Psoas muscle (tissue), 8 donors: ENCODE data around the gene HOXD3. TPM values are rescaled to one million over a fixed set of nuclear protein-coding genes. Genes with fewer than 3 reads are reported as not detected.

Source experiments
- ATAC-seq, 4 donors: fragments of 200-7000 bp; cut with Tn5 transposase; one replicate each; pipeline ENCODE4 v1.9.1; 2020; ENCODE audit warnings: moderate library complexity in 3 of 4, mild to moderate bottlenecking in 2 of 4
- DNase-seq, 2 donors: peaks; one replicate each; pipeline ENCODE4 v3.0.0-alpha.2; 2020
- H3K27ac ChIP-seq: fragments of 200-600 bp; one replicate; pipeline ENCODE4 v1.8.0; 2022
- H3K27me3 ChIP-seq, 3 donors: fragments of 200-600 bp in 1 of 3; one replicate each; pipeline versions ENCODE4 v1.6.1 to v1.8.0; 2013 to 2022; ENCODE audit warnings: low read length in 2 of 3, mild to moderate bottlenecking in 2 of 3, moderate library complexity in 1 of 3; ENCODE audit not compliant: insufficient read depth in 3 of 3
- H3K36me3 ChIP-seq, 2 donors: fragments of 200-600 bp in 1 of 2; one replicate each; pipeline versions ENCODE4 v1.6.1 to v1.8.0; 2013 to 2022; ENCODE audit warnings: low read depth in 1 of 2, mild to moderate bottlenecking in 1 of 2, moderate library complexity in 1 of 2; ENCODE audit not compliant: insufficient read depth in 1 of 2
- H3K4me1 ChIP-seq: fragments of 200-600 bp; one replicate; pipeline ENCODE4 v1.8.0; 2022
- H3K4me3 ChIP-seq: fragments of 200-600 bp; one replicate; pipeline ENCODE4 v1.8.0; 2022; ENCODE audit warnings: mild to moderate bottlenecking
- H3K9me3 ChIP-seq: fragments of 200-600 bp; one replicate; pipeline ENCODE4 v1.8.0; 2022
- WGBS, 3 donors: extraction: QIAGEN DNeasy Blood & Tissue Kit; methylation state at CpG; one replicate each; pipeline versions ENCODE4 v1.1.6 to v1.1.7; 2013; 5-methylcytosine and 5-hydroxymethylcytosine counted together
- intact Hi-C, 2 donors: fragments of 100-400 bp; cut with DNase I; formaldehyde crosslinking; loops; one replicate each; pipeline versions ENCODE4 v1.11.0 to v1.14.2; 2022
- polyA plus RNA-seq, 3 donors: library from polyadenylated mRNA; stranded (reverse); fragments of 200-250 nt; gene quantifications; one replicate each; pipeline ENCODE4 v1.2.3, GENCODE V29; 2013
- total RNA-seq, 4 donors: library from RNA; stranded (reverse); fragmentation: NEBNext Ultra II Directional in 2 of 4; extraction: Animal tissue kit (Norgen Biotek cat#: 25700) in 2 of 4; gene quantifications; one replicate each; pipeline versions ENCODE4 v1.2.1 to v1.2.4, GENCODE V29; 2021 to 2023
- TF ChIP-seq, protein P1 (sequence below): fragments of 200-600 bp; IDR thresholded peaks from one replicate; pipeline ENCODE4 v1.8.0; 2022; ENCODE audit warnings: antibody characterized with exemption
- donor health status: healthy with polysubstance abuse.
- donor health status: DM: no; HTN: no; CAD: no; lungs with moderate emphysema.
- donor health status: Bipolar disorder and iron deficiency.
- donor health status: healthy.
- donor health status: DM: yes; HTN: yes; CAD: no.
- donor health status: DM: no; HTN: no; CAD: no.
- donor health status: DM: no; HTN: no; CAD: no.
- donor health status: DM: yes; HTN: yes; CAD: no.

HOXD3 gene
- total and polyA plus RNA-seq, 7 donors, result 0.64 to 3.8 (median 1.1) TPM

DNA sequence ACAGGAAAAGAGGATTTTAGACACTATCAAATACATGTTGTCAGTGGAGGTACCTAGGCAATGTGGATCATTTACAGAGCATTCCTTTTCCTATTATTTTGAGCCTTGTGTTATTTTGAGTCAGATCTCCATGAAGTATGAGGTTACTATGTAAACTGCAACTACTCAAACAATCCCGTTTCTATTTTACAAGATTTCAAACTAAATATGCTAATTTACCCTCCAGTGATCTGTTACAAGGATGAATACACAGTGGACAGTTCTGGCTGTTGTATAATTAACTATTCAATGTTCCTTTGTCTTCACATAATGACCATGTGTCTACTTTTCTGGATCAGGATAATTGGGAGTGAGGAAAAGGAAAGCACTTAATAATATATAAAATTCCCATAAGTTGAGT lies 35.9 kb downstream of the HOXD3 start:
- H3K9me3 ChIP-seq, result no peaks in the 10 kb centered on the region
- 42 to 53% (median 42%) methylated on average over 1 of the region's 1 CpG for WGBS, 3 donors
- peaks cover 0 to 77% (median 6%) of the 10 kb centered on the region in 3 donors for H3K27me3 ChIP-seq
- H3K27ac ChIP-seq, result no peak overlapping the region
- TF ChIP-seq, protein P1, sequence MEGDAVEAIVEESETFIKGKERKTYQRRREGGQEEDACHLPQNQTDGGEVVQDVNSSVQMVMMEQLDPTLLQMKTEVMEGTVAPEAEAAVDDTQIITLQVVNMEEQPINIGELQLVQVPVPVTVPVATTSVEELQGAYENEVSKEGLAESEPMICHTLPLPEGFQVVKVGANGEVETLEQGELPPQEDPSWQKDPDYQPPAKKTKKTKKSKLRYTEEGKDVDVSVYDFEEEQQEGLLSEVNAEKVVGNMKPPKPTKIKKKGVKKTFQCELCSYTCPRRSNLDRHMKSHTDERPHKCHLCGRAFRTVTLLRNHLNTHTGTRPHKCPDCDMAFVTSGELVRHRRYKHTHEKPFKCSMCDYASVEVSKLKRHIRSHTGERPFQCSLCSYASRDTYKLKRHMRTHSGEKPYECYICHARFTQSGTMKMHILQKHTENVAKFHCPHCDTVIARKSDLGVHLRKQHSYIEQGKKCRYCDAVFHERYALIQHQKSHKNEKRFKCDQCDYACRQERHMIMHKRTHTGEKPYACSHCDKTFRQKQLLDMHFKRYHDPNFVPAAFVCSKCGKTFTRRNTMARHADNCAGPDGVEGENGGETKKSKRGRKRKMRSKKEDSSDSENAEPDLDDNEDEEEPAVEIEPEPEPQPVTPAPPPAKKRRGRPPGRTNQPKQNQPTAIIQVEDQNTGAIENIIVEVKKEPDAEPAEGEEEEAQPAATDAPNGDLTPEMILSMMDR, result no peak
- ATAC-seq (no peak), DNase-seq (no peak)
- H3K36me3 ChIP-seq, result no peaks in the 10 kb centered on the region
- intact Hi-C loops, result no loop called here
- H3K4me3 ChIP-seq, result no peak overlapping the region
- no peaks in the 10 kb centered on the region for H3K4me1 ChIP-seq

DNA sequence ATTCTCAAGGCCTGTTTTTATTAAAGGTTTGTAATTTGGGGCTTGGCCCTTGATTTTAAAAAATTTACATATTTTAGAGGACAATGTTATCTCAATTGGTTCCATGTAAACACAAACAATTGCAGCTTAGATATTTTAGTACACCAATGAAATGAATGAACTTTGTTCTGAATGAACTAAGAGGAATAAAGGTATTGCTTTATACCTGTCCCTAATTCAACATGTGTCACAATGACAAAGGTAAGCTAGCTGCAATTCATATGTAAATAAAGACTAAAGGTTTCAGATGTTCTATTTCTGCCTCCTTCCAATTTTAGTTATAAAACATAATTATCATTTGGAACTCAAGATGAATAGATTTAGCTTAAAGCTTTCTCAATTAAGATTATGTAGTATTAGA lies 42.8 kb downstream of the HOXD3 start:
- intact Hi-C loops, result loop anchor here in 1 of 2 donors (10.0 kb wide), 1 partner anchor 225 kb away; no protein-coding TSS in a partner anchor
- Histone ChIP-seq H3K27me3 (peaks cover 0 to 17% (median 0%) of the 10 kb centered on the region in 3 donors), H3K9me3 (no peaks in the 10 kb centered on the region)

DNA sequence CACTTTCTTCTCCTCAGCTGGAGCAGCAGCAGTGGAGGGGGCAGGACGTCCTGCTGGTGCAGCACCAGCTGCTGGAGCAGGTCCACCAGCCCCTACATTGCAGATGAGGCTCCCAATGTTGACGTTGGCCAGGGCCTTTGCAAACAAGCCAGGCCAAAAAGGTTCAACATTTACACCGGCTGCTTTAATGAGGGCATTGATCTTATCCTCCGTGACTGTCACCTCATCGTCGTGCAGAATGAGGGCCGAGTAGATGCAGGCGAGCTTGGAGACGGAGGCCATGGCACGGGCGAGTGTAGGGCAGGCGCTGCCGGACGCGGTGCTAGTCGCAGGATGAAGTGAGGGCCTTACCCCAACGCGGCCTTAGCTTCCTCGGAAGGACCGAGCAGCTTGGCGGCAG lies 43.9 kb downstream of the HOXD3 start:
- no peak overlapping the region for H3K4me3 ChIP-seq
- TF ChIP-seq, protein P1, result no peak
- DNase-seq, result no peak
- no peak for ATAC-seq
- WGBS, 3 donors, result 72 to 83% (median 76%) methylated on average over 21 of the region's 21 CpGs
- H3K27ac ChIP-seq, result no peak overlapping the region
- intact Hi-C loops, result loop anchor here in 1 of 2 donors (10.0 kb wide), 1 partner anchor 224 kb away; no protein-coding TSS in a partner anchor
- no peaks in the 10 kb centered on the region for H3K4me1 ChIP-seq
- H3K27me3 ChIP-seq, result peaks cover 0 to 12% (median 0%) of the 10 kb centered on the region in 3 donors
- no peaks in the 10 kb centered on the region for H3K36me3 ChIP-seq
- H3K9me3 ChIP-seq, result no peaks in the 10 kb centered on the region

More for the DNA sequence above, 42.8 kb downstream of the HOXD3 start:
- no peak for DNase-seq
- Histone ChIP-seq H3K36me3 (no peaks in the 10 kb centered on the region), H3K4me3 (no peak overlapping the region), H3K4me1 (no peaks in the 10 kb centered on the region), H3K27ac (no peak overlapping the region)
- TF ChIP-seq, protein P1, result no peak
- no peak for ATAC-seq

DNA sequence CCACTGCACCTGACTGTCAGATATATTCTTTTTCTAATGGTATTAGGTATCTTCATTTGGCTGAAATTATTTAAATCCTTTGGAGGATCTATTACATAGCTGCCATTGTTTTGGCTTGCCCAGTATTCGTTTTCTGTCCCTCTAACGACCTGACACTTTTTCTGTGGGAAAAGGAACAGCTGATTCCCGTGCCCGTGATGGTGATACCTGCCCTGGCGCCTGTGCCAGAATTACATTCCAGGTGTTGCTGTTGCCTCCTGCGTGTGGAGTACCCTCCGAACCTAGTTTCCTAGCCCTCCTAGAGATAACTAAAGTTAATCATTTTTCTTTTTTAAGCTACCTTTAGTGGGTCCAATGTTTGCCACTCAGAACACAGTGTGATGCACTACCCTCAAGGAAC lies 45.4 kb downstream of the HOXD3 start:
- Histone ChIP-seq H3K27ac (no peak overlapping the region), H3K9me3 (no peaks in the 10 kb centered on the region), H3K4me1 (no peaks in the 10 kb centered on the region), H3K27me3 (peaks cover 0 to 5% (median 0%) of the 10 kb centered on the region in 3 donors), H3K4me3 (no peak overlapping the region), H3K36me3 (no peaks in the 10 kb centered on the region)
- ATAC-seq (no peak), DNase-seq (no peak)
- TF ChIP-seq, protein P1, result no peak
- intact Hi-C loops, result loop anchor here in 1 of 2 donors (10.0 kb wide), 1 partner anchor 222 kb away; no protein-coding TSS in a partner anchor
- WGBS, 3 donors, result 85 to 88% (median 87%) methylated on average over 7 of the region's 7 CpGs

DNA sequence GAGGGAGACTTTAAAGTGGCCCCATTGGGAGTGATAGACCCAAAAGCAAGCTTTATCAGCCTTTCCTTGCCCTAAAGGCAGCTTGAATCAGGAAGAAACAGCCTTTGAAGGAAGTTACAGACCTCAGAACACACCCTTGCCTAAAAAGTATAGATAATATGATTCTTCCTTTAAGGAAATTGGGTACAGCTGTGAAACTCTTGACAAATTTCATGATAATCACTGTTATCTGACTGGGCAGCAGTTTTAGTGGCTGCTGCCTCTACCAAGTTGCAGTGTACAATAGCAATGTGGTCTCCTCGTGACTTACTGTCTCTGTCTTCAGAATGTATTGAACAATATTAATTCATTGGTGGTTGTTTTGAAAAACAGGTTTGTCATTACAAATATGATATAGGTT lies 48.0 kb downstream of the HOXD3 start:
- Histone ChIP-seq H3K27ac (no peak overlapping the region), H3K27me3 (no peaks in the 10 kb centered on the region), H3K4me3 (no peak overlapping the region), H3K9me3 (no peaks in the 10 kb centered on the region), H3K4me1 (no peaks in the 10 kb centered on the region), H3K36me3 (no peaks in the 10 kb centered on the region)
- DNase-seq (no peak), ATAC-seq (no peak)
- TF ChIP-seq, protein P1, result no peak
- intact Hi-C loops, result loop anchor here in 1 of 2 donors (10.0 kb wide), 1 partner anchor 220 kb away; no protein-coding TSS in a partner anchor
- 82 to 92% (median 89%) methylated on average over 1 of the region's 1 CpG for WGBS, 3 donors
